Peyer's patch (tissue), 4 donors: ENCODE results near the gene TXNDC16. TPM values are rescaled to one million over a fixed set of nuclear protein-coding genes. Genes with fewer than 3 reads are reported as not detected.
"Not testable (repeated sequence)": the region's sequence is repeated elsewhere in the genome, so short reads cannot be mapped to it uniquely, and the experiment has no call there.

ENCODE experiments used
- DNase-seq, 3 donors: peaks; one replicate each; pipeline ENCODE4 v3.0.0-alpha.2; 2017 to 2019
- H3K27ac ChIP-seq, 4 donors: fragments of 200-600 bp; sonication (generic); one replicate each; pipeline ENCODE4 v1.5.1; 2016 to 2019
- H3K27me3 ChIP-seq, 2 donors: fragments of 200-600 bp; sonication (generic); one replicate each; pipeline ENCODE4 v1.5.1; 2019
- H3K36me3 ChIP-seq, 3 donors: fragments of 200-600 bp; sonication (generic); one replicate each; pipeline ENCODE4 v1.5.1; 2016 to 2019
- H3K4me1 ChIP-seq, 4 donors: fragments of 200-600 bp; sonication (generic); one replicate each; pipeline ENCODE4 v1.5.1; 2016 to 2019
- H3K4me3 ChIP-seq, 4 donors: fragments of 200-600 bp; sonication (generic); 1 replicate in 3 of 4; 2 replicates in 1 of 4; pipeline ENCODE4 v1.5.1; 2016 to 2019; ENCODE audit warnings: mild to moderate bottlenecking in 1 of 4
- H3K9me3 ChIP-seq, 4 donors: fragments of 200-600 bp; sonication (generic); one replicate each; pipeline ENCODE4 v1.5.1; 2016 to 2019; ENCODE audit warnings: mild to moderate bottlenecking in 1 of 4
- CTCF ChIP-seq, 6 experiments: fragments of 450-650 bp in 4 of 6; fragments of 200-600 bp in 2 of 6; sonication (generic) in 1 of 6; IDR thresholded peaks; one replicate each; pipeline ENCODE4 v1.5.1; 2017 to 2019; ENCODE audit warnings: antibody characterized with exemption in 6 of 6, mild to moderate bottlenecking in 3 of 6, moderate library complexity in 1 of 6
- POLR2A ChIP-seq, 2 donors: fragments of 450-650 bp; IDR thresholded peaks; one replicate each; pipeline ENCODE4 v1.5.1; 2017; ENCODE audit warnings: antibody characterized with exemption in 2 of 2, mild to moderate bottlenecking in 2 of 2, moderate library complexity in 2 of 2
- total RNA-seq, 4 donors: library from RNA; depleted of rRNA; stranded (reverse); fragments of >200 nt; gene quantifications; one replicate each; pipeline ENCODE4 v1.1.0, GENCODE V29; 2016

Gene TXNDC16
- total RNA-seq, 4 donors from 2014 or later, result 3.3 to 5.6 (median 4.6) TPM

- TF ChIP-seq CTCF (IDR thresholded peaks at IDR 0.05), result no peak
- TF ChIP-seq POLR2A (IDR thresholded peaks at IDR 0.05), result no peak
- H3K27me3 ChIP-seq, result no peaks in the 10 kb centered on the region
- no peak overlapping the region for H3K27ac ChIP-seq
- H3K9me3 ChIP-seq, result no peaks in the 10 kb centered on the region
- H3K4me1 ChIP-seq, result no peaks in the 10 kb centered on the region
- no peaks in the 10 kb centered on the region for H3K36me3 ChIP-seq
- no peak overlapping the region for H3K4me3 ChIP-seq
- no peak for DNase-seq
Observed at GRCh38 chr14:52590318-52590717, 38.0 kb upstream of the TXNDC16 start.

GRCh38 chr14:52589646-52590045 lies 37.3 kb upstream of the TXNDC16 start:
- no peak for DNase-seq
- TF ChIP-seq POLR2A (IDR thresholded peaks at IDR 0.05) (no peak), CTCF (IDR thresholded peaks at IDR 0.05) (no peak)

GRCh38 chr14:52583544-52583943 lies 31.2 kb upstream of the TXNDC16 start:
- TF ChIP-seq CTCF (IDR thresholded peaks at IDR 0.05), result no peak
- TF ChIP-seq POLR2A (IDR thresholded peaks at IDR 0.05), result no peak

More at GRCh38 chr14:52589646-52590045, 37.3 kb upstream of the TXNDC16 start:
- Histone ChIP-seq H3K9me3 (no peaks in the 10 kb centered on the region), H3K27ac (no peak overlapping the region), H3K27me3 (no peaks in the 10 kb centered on the region), H3K36me3 (no peaks in the 10 kb centered on the region), H3K4me1 (no peaks in the 10 kb centered on the region), H3K4me3 (no peak overlapping the region)

GRCh38 chr14:52575858-52576257 lies 23.6 kb upstream of the TXNDC16 start:
- TF ChIP-seq POLR2A (IDR thresholded peaks at IDR 0.05) (no peak), CTCF (IDR thresholded peaks at IDR 0.05) (no peak)
- Histone ChIP-seq H3K27ac (no peak overlapping the region), H3K4me3 (no peak overlapping the region), H3K9me3 (peaks cover 0 to 5% (median 2%) of the 10 kb centered on the region in 4 donors), H3K27me3 (no peaks in the 10 kb centered on the region), H3K36me3 (no peaks in the 10 kb centered on the region), H3K4me1 (no peaks in the 10 kb centered on the region)
- DNase-seq, result no peak

More at GRCh38 chr14:52583544-52583943, 31.2 kb upstream of the TXNDC16 start:
- H3K9me3 ChIP-seq, result no peaks in the 10 kb centered on the region
- no peak overlapping the region for H3K4me3 ChIP-seq
- no peak overlapping the region for H3K27ac ChIP-seq
- H3K36me3 ChIP-seq, result no peaks in the 10 kb centered on the region
- H3K27me3 ChIP-seq, result no peaks in the 10 kb centered on the region
- no peaks in the 10 kb centered on the region for H3K4me1 ChIP-seq
- DNase-seq, result no peak

GRCh38 chr14:52568454-52568853 lies 16.1 kb upstream of the TXNDC16 start:
- not testable (repeated sequence) for DNase-seq, H3K4me1 ChIP-seq, H3K27me3 ChIP-seq, H3K27ac ChIP-seq, H3K4me3 ChIP-seq, H3K36me3 ChIP-seq
- H3K9me3 ChIP-seq, result peaks cover 0 to 12% (median 2%) of the 10 kb centered on the region in 4 donors

- no peak for DNase-seq
- Histone ChIP-seq H3K36me3 (no peaks in the 10 kb centered on the region), H3K9me3 (no peaks in the 10 kb centered on the region), H3K27me3 (no peaks in the 10 kb centered on the region), H3K4me1 (no peaks in the 10 kb centered on the region), H3K4me3 (no peak overlapping the region), H3K27ac (no peak overlapping the region)
- TF ChIP-seq POLR2A (IDR thresholded peaks at IDR 0.05) (no peak), CTCF (IDR thresholded peaks at IDR 0.05) (no peak)
Observed at GRCh38 chr14:52563120-52563519, 10.8 kb upstream of the TXNDC16 start.
